SK-N-SH treated with all-trans-retinoic acid at 6 μM for 48 hours (cell line): ENCODE results near the gene HOOK1.

ENCODE experiments used
- ARNTL ChIP-seq: fragments of 450-650 bp; formaldehyde crosslinking; IDR thresholded peaks from 2 replicates; pipeline ENCODE4 v1.5.0; 2020; ENCODE audit warnings: low read depth, mild to moderate bottlenecking, moderate library complexity, borderline replicate concordance
- CSDC2 ChIP-seq: fragments of 250-450 bp; sonication (Bioruptor Pico); IDR thresholded peaks from 2 replicates; pipeline ENCODE4 v1.5.0; 2020; ENCODE audit warnings: mild to moderate bottlenecking, moderate library complexity
- ESRRG ChIP-seq: fragments of 250-450 bp; sonication (Bioruptor Pico); IDR thresholded peaks from 2 replicates; pipeline ENCODE4 v1.6.1; 2021; ENCODE audit warnings: mild to moderate bottlenecking
- GLIS3 ChIP-seq: fragments of 250-450 bp; sonication (Bioruptor Pico); IDR thresholded peaks from 2 replicates; pipeline ENCODE4 v1.5.0; 2020; ENCODE audit warnings: mild to moderate bottlenecking, moderate library complexity
- PATZ1 ChIP-seq: fragments of 250-450 bp; sonication (Bioruptor Pico); IDR thresholded peaks from 2 replicates; pipeline ENCODE4 v1.8.0; 2020; ENCODE audit warnings: mild to moderate bottlenecking, moderate library complexity, borderline replicate concordance
- RARB ChIP-seq: fragments of 250-450 bp; sonication (Bioruptor Pico); IDR thresholded peaks from 2 replicates; pipeline ENCODE4 v1.8.0; 2021; ENCODE audit warnings: mild to moderate bottlenecking, moderate library complexity
- TCF4 ChIP-seq: fragments of 250-450 bp; sonication (Bioruptor Pico); IDR thresholded peaks from 2 replicates; pipeline ENCODE4 v1.8.0; 2021; ENCODE audit warnings: mild to moderate bottlenecking, moderate library complexity, borderline replicate concordance
- TSHZ2 ChIP-seq: fragments of 250-450 bp; sonication (Bioruptor Pico); IDR thresholded peaks from 2 replicates; pipeline ENCODE4 v1.5.0; 2020; ENCODE audit warnings: mild to moderate bottlenecking, moderate library complexity
- ZFP3 ChIP-seq: fragments of 250-450 bp; sonication (Bioruptor Pico); IDR thresholded peaks from 2 replicates; pipeline ENCODE4 v1.5.0; 2020; ENCODE audit warnings: mild to moderate bottlenecking, moderate library complexity
- ZFP30 ChIP-seq: fragments of 450-650 bp; formaldehyde crosslinking; IDR thresholded peaks from 2 replicates; pipeline ENCODE4 v1.5.0; 2022; ENCODE audit warnings: mild to moderate bottlenecking, moderate library complexity
- ZNF565 ChIP-seq: fragments of 450-650 bp; formaldehyde crosslinking; conservative IDR thresholded peaks from 2 replicates; pipeline ENCODE4 v1.5.0; 2020; ENCODE audit warnings: low read depth, mild to moderate bottlenecking, moderate library complexity
- TF ChIP-seq, protein P1 (sequence below): fragments of 250-450 bp; sonication (Bioruptor Pico); IDR thresholded peaks from 2 replicates; pipeline ENCODE4 v1.8.0; 2021; ENCODE audit warnings: low read depth, mild to moderate bottlenecking, moderate library complexity, borderline replicate concordance
- TF ChIP-seq, protein P2 (sequence below): fragments of 250-450 bp; sonication (Bioruptor Pico); IDR thresholded peaks from 2 replicates; pipeline ENCODE4 v1.5.1; 2020; ENCODE audit warnings: low read depth, mild to moderate bottlenecking, moderate library complexity

DNA sequence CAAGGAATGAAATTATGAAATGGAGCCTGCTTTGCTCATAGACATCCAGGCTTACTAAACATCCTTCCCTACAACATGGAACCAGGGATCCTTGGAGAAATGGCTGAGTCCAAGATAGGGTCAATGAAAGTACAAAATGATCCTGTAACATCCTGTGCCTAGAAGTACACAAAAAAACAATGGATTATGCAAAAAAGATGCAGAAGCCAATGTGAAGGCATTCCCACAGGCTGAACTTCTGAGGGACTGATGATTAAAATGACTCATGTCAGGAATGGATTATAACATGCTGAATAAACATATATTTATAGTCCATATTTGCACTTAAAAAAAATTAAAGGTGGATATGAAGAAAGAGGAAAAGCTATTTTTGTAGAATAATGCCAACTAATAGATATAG lies 10.4 kb upstream of the HOOK1 start:
- TF ChIP-seq, protein P1, sequence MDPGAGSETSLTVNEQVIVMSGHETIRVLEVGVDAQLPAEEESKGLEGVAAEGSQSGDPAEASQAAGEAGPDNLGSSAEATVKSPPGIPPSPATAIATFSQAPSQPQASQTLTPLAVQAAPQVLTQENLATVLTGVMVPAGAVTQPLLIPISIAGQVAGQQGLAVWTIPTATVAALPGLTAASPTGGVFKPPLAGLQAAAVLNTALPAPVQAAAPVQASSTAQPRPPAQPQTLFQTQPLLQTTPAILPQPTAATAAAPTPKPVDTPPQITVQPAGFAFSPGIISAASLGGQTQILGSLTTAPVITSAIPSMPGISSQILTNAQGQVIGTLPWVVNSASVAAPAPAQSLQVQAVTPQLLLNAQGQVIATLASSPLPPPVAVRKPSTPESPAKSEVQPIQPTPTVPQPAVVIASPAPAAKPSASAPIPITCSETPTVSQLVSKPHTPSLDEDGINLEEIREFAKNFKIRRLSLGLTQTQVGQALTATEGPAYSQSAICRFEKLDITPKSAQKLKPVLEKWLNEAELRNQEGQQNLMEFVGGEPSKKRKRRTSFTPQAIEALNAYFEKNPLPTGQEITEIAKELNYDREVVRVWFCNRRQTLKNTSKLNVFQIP (CRISPR knock-in tag), result no peak
- TF ChIP-seq, protein P2, sequence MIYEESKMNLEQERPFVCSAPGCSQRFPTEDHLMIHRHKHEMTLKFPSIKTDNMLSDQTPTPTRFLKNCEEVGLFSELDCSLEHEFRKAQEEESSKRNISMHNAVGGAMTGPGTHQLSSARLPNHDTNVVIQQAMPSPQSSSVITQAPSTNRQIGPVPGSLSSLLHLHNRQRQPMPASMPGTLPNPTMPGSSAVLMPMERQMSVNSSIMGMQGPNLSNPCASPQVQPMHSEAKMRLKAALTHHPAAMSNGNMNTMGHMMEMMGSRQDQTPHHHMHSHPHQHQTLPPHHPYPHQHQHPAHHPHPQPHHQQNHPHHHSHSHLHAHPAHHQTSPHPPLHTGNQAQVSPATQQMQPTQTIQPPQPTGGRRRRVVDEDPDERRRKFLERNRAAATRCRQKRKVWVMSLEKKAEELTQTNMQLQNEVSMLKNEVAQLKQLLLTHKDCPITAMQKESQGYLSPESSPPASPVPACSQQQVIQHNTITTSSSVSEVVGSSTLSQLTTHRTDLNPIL (CRISPR knock-in tag), result no peak
- no peak for TF ChIP-seq ZFP30
- TF ChIP-seq TCF4, result no peak
- TF ChIP-seq PATZ1 (CRISPR knock-in tag), result no peak
- TF ChIP-seq ESRRG (CRISPR knock-in tag), result no peak
- no peak for TF ChIP-seq GLIS3 (CRISPR knock-in tag)
- no peak for TF ChIP-seq ZFP3 (CRISPR knock-in tag)
- TF ChIP-seq TSHZ2, result no peak
- TF ChIP-seq RARB (CRISPR knock-in tag), result no peak
- no peak for TF ChIP-seq ARNTL (CRISPR knock-in tag)
- no peak for TF ChIP-seq CSDC2 (CRISPR knock-in tag)
- no peak for TF ChIP-seq ZNF565 (CRISPR knock-in tag)
